GM21367 (cell line): ENCODE data around the gene MEGF9.
A peak's percentile ranks its signal among the peaks of the same experiment; 100 is the strongest.

Source experiments
- ATAC-seq: cut with Tn5 transposase; IDR thresholded peaks from one replicate; pipeline ENCODE4 v1.9.1; 2021; ENCODE audit not compliant: unreplicated experiment

MEGF9 gene

GRCh38 chr9:120733190-120733589 is 18.9 kb upstream of the MEGF9 start:
- ATAC-seq = no peak

- ATAC-seq = no peak
These were observed 16.6 kb upstream of the MEGF9 start for GRCh38 chr9:120730654-120731514.

- no peak for ATAC-seq
These were observed 15.5 kb upstream of the MEGF9 start for GRCh38 chr9:120729791-120730241.

GRCh38 chr9:120726484-120726883 is 12.2 kb upstream of the MEGF9 start:
- no peak for ATAC-seq

GRCh38 chr9:120725907-120726306 is 11.6 kb upstream of the MEGF9 start:
- ATAC-seq = no peak

GRCh38 chr9:120724757-120725400 is 10.6 kb upstream of the MEGF9 start:
- no peak for ATAC-seq

- no peak for ATAC-seq
These were observed 9.3 kb upstream of the MEGF9 start for GRCh38 chr9:120723565-120723964.

GRCh38 chr9:120720404-120720803 is 6.1 kb upstream of the MEGF9 start:
- no peak for ATAC-seq

- no peak for ATAC-seq
These were observed 4.0 kb upstream of the MEGF9 start for GRCh38 chr9:120718316-120718715.

- no peak for ATAC-seq
These were observed 2.9 kb upstream of the MEGF9 start for GRCh38 chr9:120717176-120717575.

GRCh38 chr9:120716483-120716882 is 2.2 kb upstream of the MEGF9 start:
- no peak for ATAC-seq

GRCh38 chr9:120715389-120715924 is 1.2 kb upstream of the MEGF9 start:
- ATAC-seq = no peak

- peak; percentile 22 for ATAC-seq
These were observed 647 bp upstream of the MEGF9 start for GRCh38 chr9:120714846-120715388.

- no peak for ATAC-seq
These were observed 798 bp downstream of the MEGF9 start for GRCh38 chr9:120713257-120714087.

- ATAC-seq = no peak
These were observed 1.7 kb downstream of the MEGF9 start for GRCh38 chr9:120712539-120713031.

GRCh38 chr9:120711841-120712538 is 2.3 kb downstream of the MEGF9 start:
- no peak for ATAC-seq

- no peak for ATAC-seq
These were observed 2.9 kb downstream of the MEGF9 start for GRCh38 chr9:120711354-120711753.

GRCh38 chr9:120710110-120710981 is 3.9 kb downstream of the MEGF9 start:
- ATAC-seq = no peak
